Measurements from ENCODE around the gene OR5H6.
"Not testable (repeated sequence)": the region's sequence is repeated elsewhere in the genome, so short reads cannot be mapped to it uniquely, and the experiment has no call there.

Gene OR5H6

GRCh38 chr3:98263944-98264343 lies at the start of gene OR5H6:
OR5H6 (plus strand) TSS chr3:98264244; CDS start chr3:98264333, 89 bp downstream.
- DNase-seq, result no peak

- no peak for DNase-seq
Observed at GRCh38 chr3:98215051-98215450, 49.0 kb upstream of the OR5H6 start.

GRCh38 chr3:98223907-98224672 lies 40.0 kb upstream of the OR5H6 start:
- DNase-seq, result no peak

- DNase-seq, result no peak
Observed at GRCh38 chr3:98232489-98232888, 31.6 kb upstream of the OR5H6 start.

DNA sequence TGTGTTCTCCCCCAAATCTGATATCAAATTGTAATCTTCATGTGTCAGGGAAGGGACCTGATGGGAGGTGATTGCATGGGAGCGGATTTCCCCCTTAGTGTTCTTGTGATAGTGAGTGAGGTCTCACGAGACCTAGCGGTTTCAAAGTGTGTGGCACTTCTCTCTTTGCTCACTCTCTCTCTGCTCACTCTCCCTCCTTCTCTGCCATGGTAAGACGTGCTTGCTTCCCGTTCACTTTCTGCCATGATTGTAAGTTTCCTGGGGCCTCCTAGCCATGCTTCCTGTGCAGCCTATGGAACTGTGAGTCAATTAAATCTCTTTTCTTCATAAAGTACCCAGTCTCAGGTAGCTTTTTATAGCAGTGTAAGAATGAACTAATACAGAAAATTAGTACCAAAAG lies 30.6 kb upstream of the OR5H6 start:
- DNase-seq, result no peak

DNA sequence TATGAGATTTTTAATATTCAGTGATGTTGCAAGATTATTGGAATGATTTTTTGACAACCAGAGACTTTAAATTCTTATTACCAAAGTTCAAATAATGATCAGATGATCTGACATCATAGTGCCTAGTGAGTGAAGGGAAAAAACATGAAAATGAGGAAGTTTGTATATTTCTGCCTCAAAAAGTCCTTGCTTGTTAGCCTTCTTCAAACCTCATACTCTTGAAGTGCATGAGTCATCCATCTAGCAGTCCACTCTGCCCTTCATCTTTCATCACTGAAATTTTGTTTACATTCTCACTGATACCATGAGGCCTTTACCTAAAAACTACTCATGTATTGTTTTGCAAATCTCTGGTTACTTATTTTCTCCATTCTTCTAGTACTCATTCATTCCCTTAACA lies 23.9 kb upstream of the OR5H6 start:
- no peak for DNase-seq

- no peak for DNase-seq
Observed at GRCh38 chr3:98242155-98242554, 21.9 kb upstream of the OR5H6 start.

DNA sequence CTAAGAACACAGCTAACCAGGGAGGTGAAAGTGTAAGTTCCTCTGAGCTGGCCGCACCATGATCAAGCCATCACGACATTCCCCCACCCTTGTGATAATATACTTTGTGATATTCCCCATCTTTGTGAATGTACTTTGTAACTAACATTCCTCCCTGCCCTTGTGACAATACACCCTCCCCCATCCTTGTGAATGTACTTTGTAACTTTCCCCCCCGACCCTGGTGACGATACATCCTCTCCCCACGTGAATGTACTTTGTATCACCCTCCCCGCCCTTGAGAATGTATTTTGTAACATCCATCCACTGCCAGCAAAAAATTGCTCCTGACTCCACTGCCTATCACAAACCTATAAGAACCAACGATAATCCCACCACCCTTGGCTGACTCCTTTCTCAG lies 20.2 kb upstream of the OR5H6 start:
- DNase-seq, result no peak

DNA sequence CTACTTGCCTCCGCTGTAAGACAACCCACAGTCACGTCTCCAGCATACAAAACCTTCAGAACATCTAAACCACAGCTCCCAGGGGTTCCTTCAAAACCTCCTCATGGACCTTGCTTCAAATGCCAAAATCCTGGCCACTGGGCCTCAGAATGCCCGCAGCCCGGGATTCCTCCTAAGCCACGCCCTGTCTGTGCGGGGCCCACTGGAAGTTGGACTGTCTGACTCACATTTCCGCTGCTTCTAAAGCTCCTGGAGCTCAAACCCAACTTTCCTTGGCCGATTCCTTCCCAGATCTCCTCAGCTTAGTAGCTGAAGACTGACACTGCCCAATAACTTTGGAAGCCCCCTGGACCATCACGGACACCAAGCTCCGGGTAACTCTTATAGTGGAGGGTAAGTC lies 17.9 kb upstream of the OR5H6 start:
- DNase-seq, result no peak

- not testable (repeated sequence) for DNase-seq
Observed at GRCh38 chr3:98256026-98256425, 8.0 kb upstream of the OR5H6 start.

DNA sequence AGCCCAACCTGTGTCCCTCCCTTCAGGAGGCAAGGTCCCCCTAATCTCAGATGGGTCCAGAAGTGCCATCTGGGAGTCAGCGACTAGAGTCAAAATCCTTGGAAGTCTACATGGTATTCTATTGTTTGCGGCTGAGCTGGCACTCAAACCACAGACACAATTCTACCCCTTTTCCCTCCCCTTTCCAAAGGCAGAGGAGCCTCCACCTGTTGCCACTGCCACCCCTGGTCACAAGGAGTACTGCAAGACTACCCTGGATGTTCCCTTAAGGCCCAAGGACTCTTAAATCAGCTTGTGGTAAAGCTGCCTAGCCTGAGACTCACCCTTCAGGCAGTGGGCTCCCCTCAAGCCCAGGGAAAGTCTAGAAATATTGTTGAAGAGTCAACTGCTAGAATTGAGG lies 4.3 kb upstream of the OR5H6 start:
- DNase-seq, result no peak

- DNase-seq, result no peak
Observed at GRCh38 chr3:98262046-98262445, 2.0 kb upstream of the OR5H6 start.

- no peak for DNase-seq
Observed at GRCh38 chr3:98269846-98270245, 5.8 kb downstream of the OR5H6 start.

DNA sequence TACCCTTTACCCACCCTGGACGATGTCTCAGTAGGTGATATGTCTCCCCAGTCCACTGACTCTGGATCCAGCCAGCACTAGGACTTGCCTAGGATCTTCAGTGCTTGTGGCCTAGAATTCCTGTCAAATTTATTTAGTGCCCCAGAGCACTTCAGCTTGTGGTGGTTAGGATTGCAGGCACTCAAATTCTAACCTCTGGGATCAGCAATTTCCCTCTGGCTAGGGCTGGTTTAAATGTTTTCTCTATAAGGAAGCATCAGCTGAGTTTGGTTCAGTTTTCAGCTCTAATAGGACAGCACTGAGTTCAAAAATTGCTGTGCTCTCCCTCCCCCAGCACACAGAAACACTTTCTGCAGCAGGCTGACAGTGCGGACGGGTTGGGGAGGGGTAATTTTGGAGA lies 8.1 kb downstream of the OR5H6 start:
- no peak for DNase-seq

GRCh38 chr3:98274914-98275313 lies 10.9 kb downstream of the OR5H6 start:
- DNase-seq, result no peak

DNA sequence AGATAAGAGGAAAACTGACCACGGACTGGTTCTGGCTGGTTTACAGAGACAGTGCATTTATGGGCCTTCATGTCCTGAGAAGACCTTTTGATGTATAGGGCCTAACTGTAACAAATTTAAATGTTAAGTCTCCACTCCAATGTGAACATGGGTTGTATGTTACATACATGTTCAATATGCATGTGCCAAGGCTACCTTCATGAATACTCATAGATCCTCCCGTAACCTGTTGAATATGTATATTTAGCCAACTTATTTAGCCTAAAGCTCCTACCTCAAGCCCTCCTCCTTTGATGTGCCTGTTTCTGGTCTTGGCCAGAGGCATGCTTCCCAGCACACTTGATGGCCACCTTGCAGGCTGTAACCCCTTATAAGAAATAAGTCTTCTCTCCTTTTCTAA lies 18.2 kb downstream of the OR5H6 start, which contains the start of gene OR5H2:
Gene OR5H2, plus strand, starts transcription at position 301 of the 400 bp plus-strand sequence. CDS start 398 bp downstream, outside the sequence.
- no peak for DNase-seq

DNA sequence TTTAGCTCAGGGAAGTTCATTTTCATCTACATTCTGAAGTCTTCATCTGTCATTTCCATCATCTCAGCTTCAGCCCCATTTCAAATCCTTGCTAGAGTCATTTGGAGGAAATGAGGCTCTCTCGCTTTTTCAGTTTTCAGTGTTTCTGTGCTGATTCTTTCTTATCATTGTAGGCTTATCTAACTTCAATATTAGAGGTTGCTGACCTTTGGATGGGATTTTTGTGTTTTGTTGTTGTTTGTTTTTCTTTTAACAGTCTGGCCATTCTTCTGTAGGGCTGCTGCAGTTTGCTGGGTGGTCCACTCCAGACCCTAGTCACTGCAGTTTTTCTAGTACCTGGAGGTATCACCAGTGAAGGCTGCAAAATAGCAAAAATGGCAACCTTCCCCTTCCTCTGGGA lies 26.9 kb downstream of the OR5H6 start:
- no peak for DNase-seq

DNA sequence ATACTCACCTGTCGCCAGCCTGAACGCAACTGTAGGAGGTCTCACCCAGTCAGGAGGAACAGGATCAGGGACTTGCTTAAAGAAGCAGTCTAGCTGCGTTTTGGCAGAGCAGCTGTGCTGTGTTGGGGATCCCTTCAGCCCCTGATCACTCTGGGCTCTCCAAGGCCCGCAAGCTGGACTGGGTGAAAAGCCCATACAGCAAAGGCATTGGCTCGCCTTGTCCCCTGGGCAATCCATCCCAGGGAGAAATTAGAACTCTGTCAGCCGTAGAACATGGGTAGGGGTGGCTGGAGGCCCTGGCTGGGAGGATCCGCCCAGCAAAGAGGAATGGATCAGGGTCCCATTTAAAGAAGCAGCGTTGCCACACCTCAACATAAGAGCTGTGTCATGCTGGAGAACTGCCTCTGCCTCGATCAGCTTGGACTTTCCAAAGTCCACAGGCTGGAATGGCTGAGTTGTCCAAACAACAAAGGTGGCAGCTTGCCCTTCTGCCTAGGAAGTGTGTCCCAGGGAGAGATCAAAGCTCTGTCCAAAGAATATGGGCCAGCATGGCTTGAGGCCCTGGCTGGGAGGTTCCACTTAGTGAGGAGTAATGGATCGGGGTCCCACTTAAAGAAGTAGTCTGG lies 27.4 kb downstream of the OR5H6 start:
- no peak for DNase-seq

Measured in retina (tissue), 1 donor.